ENCODE results near the gene CIB2.

CIB2 gene

GRCh38 chr15:78148392-78149067, 17.3 kb upstream of the CIB2 start:
- Mint-ChIP-seq H3K4me1 (peaks cover 13% of the 10 kb centered on the region), H3K27me3 (ENCODE audit: low read depth) (no peaks in the 10 kb centered on the region), H3K27ac (peak overlapping the region; percentile 69 to 87 (median 87)), H3K9me3 (no peaks in the 10 kb centered on the region), H3K4me3 (peak overlapping the region; percentile 94 to 95 (median 94)), H3K36me3 (ENCODE audit: low read depth) (no peaks in the 10 kb centered on the region)
- TF ChIP-seq, protein P1, sequence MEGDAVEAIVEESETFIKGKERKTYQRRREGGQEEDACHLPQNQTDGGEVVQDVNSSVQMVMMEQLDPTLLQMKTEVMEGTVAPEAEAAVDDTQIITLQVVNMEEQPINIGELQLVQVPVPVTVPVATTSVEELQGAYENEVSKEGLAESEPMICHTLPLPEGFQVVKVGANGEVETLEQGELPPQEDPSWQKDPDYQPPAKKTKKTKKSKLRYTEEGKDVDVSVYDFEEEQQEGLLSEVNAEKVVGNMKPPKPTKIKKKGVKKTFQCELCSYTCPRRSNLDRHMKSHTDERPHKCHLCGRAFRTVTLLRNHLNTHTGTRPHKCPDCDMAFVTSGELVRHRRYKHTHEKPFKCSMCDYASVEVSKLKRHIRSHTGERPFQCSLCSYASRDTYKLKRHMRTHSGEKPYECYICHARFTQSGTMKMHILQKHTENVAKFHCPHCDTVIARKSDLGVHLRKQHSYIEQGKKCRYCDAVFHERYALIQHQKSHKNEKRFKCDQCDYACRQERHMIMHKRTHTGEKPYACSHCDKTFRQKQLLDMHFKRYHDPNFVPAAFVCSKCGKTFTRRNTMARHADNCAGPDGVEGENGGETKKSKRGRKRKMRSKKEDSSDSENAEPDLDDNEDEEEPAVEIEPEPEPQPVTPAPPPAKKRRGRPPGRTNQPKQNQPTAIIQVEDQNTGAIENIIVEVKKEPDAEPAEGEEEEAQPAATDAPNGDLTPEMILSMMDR (IDR thresholded peaks at IDR 0.05; ENCODE audit: unreplicated experiment in 3 of 3) = no peak

DNA sequence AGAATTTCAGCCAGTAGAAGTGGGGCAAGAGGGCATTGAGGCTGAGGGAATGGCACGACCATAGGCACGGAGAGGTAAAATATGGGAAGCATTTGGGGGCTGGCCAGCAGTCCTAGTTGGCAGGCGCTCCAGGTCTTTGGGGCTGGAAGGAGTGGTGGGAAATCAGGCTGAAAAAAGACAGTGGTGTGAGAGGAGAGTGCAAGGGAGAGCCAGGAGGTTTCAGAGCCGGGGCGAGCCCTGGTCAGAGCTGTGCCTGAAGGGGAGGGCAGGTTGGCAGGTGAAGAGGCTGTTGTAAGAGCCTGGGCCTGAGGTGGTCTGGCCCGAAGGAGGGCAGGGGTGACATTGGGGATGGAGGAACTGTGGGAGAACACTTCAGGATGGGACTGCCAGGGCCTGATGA, 16.3 kb upstream of the CIB2 start:
- H3K36me3 Mint-ChIP-seq (ENCODE audit: low read depth) = no peaks in the 10 kb centered on the region
- peak overlapping the region in 2 of 3 experiments; percentile 29 to 43 for H3K27ac Mint-ChIP-seq
- H3K4me1 Mint-ChIP-seq = peaks cover 13% of the 10 kb centered on the region
- no peaks in the 10 kb centered on the region for H3K27me3 Mint-ChIP-seq (ENCODE audit: low read depth)
- H3K9me3 Mint-ChIP-seq = no peaks in the 10 kb centered on the region
- H3K4me3 Mint-ChIP-seq = peak overlapping the region; percentile 71 to 94 (median 78)
- TF ChIP-seq, protein P1 (IDR thresholded peaks at IDR 0.05; ENCODE audit: unreplicated experiment in 3 of 3) = no peak

- no peaks in the 10 kb centered on the region for H3K36me3 Mint-ChIP-seq (ENCODE audit: low read depth)
- H3K27me3 Mint-ChIP-seq (ENCODE audit: low read depth) = no peaks in the 10 kb centered on the region
- peaks cover 13% of the 10 kb centered on the region for H3K4me1 Mint-ChIP-seq
- no peaks in the 10 kb centered on the region for H3K9me3 Mint-ChIP-seq
- peak overlapping the region; percentile 71 to 94 (median 78) for H3K4me3 Mint-ChIP-seq
- TF ChIP-seq, protein P1 (IDR thresholded peaks at IDR 0.05; ENCODE audit: unreplicated experiment in 3 of 3) = no peak
- H3K27ac Mint-ChIP-seq = no peak overlapping the region
These were observed 15.3 kb upstream of the CIB2 start for GRCh38 chr15:78146425-78147154.

- TF ChIP-seq, protein P1 (IDR thresholded peaks at IDR 0.05; ENCODE audit: unreplicated experiment in 3 of 3) = no peak
- Mint-ChIP-seq H3K27ac (no peak overlapping the region), H3K4me3 (no peak overlapping the region)
These were observed 11.1 kb upstream of the CIB2 start for GRCh38 chr15:78142332-78142731.

GRCh38 chr15:78140292-78140691, 9.0 kb upstream of the CIB2 start:
- H3K36me3 Mint-ChIP-seq (ENCODE audit: low read depth) = no peaks in the 10 kb centered on the region
- H3K4me1 Mint-ChIP-seq = no peaks in the 10 kb centered on the region
- H3K27me3 Mint-ChIP-seq (ENCODE audit: low read depth) = peaks cover 4% of the 10 kb centered on the region
- no peak overlapping the region for H3K27ac Mint-ChIP-seq
- no peak overlapping the region for H3K4me3 Mint-ChIP-seq
- TF ChIP-seq, protein P1 (IDR thresholded peaks at IDR 0.05; ENCODE audit: unreplicated experiment in 3 of 3) = no peak
- H3K9me3 Mint-ChIP-seq = no peaks in the 10 kb centered on the region

More at GRCh38 chr15:78142332-78142731, 11.1 kb upstream of the CIB2 start:
- Mint-ChIP-seq H3K4me1 (peaks cover 3% of the 10 kb centered on the region), H3K9me3 (no peaks in the 10 kb centered on the region), H3K27me3 (ENCODE audit: low read depth) (peaks cover 4% of the 10 kb centered on the region), H3K36me3 (ENCODE audit: low read depth) (no peaks in the 10 kb centered on the region)

Measured in nephron (organoid).